GM23248 (cell line): Measurements from ENCODE around the gene ANKFN1. TPM values are rescaled to one million over a fixed set of nuclear protein-coding genes. Genes with fewer than 3 reads are reported as not detected.

Source experiments
- DNase-seq: peaks from one replicate; pipeline ENCODE4 v3.0.0-alpha.2; 2015
- H2AFZ ChIP-seq: fragments of 200-600 bp; sonication (generic); 2 replicates; pipeline ENCODE4 v1.6.1; 2016; ENCODE audit warnings: antibody characterized with exemption
- H3F3A ChIP-seq: fragments of 200-600 bp; sonication (generic); 2 replicates; pipeline ENCODE4 v1.6.1; 2016; ENCODE audit warnings: mild to moderate bottlenecking, antibody characterized with exemption, mixed run types; ENCODE audit not compliant: insufficient read depth
- H3K27ac ChIP-seq: fragments of 200-600 bp; sonication (generic); 2 replicates; pipeline ENCODE4 v1.5.1; 2016; ENCODE audit warnings: mild to moderate bottlenecking
- H3K27me3 ChIP-seq: fragments of 200-600 bp; sonication (generic); replicated peaks from 2 replicates; pipeline ENCODE4 v1.6.1; 2016; ENCODE audit warnings: mild to moderate bottlenecking; ENCODE audit not compliant: insufficient read depth
- H3K36me3 ChIP-seq: fragments of 200-600 bp; sonication (generic); 2 replicates; pipeline ENCODE4 v1.6.1; 2016; ENCODE audit warnings: low read depth, mild to moderate bottlenecking
- H3K4me1 ChIP-seq: fragments of 200-600 bp; sonication (generic); 2 replicates; pipeline ENCODE4 v1.6.1; 2016; ENCODE audit warnings: mild to moderate bottlenecking; ENCODE audit not compliant: insufficient read depth
- H3K4me2 ChIP-seq: fragments of 200-600 bp; sonication (generic); one replicate; pipeline ENCODE4 v1.6.1; 2016; ENCODE audit warnings: mild to moderate bottlenecking; ENCODE audit not compliant: unreplicated experiment
- H3K4me3 ChIP-seq: fragments of 200-600 bp; sonication (generic); 2 replicates; pipeline ENCODE4 v1.5.1; 2016; ENCODE audit warnings: mild to moderate bottlenecking
- H3K79me2 ChIP-seq: fragments of 200-600 bp; sonication (generic); 2 replicates; pipeline ENCODE4 v1.6.1; 2016; ENCODE audit warnings: mild to moderate bottlenecking; ENCODE audit not compliant: insufficient read depth
- H3K9ac ChIP-seq: fragments of 200-600 bp; sonication (generic); 2 replicates; pipeline ENCODE4 v1.6.1; 2016; ENCODE audit warnings: mild to moderate bottlenecking
- H3K9me2 ChIP-seq: fragments of 200-600 bp; sonication (generic); 2 replicates; pipeline ENCODE4 v1.6.1; 2016; ENCODE audit warnings: mixed run types, mild to moderate bottlenecking, moderate library complexity; ENCODE audit not compliant: insufficient read depth
- H3K9me3 ChIP-seq: fragments of 200-600 bp; sonication (generic); one replicate; pipeline ENCODE4 v1.6.1; 2017; ENCODE audit warnings: low read depth
- H4K20me1 ChIP-seq: fragments of 200-600 bp; sonication (generic); 2 replicates; pipeline ENCODE4 v1.6.0; 2016; ENCODE audit not compliant: insufficient read depth
- EZH2 ChIP-seq: fragments of 200-600 bp; sonication (generic); IDR thresholded peaks from 2 replicates; pipeline ENCODE4 v1.6.1; 2018; ENCODE audit warnings: antibody characterized with exemption, mild to moderate bottlenecking; ENCODE audit not compliant: insufficient read depth, poor library complexity, severe bottlenecking
- EZH2phosphoT487 ChIP-seq: fragments of 200-600 bp; sonication (generic); IDR thresholded peaks from 2 replicates; pipeline ENCODE4 v1.6.1; 2018; ENCODE audit warnings: antibody characterized with exemption, moderate library complexity, mild to moderate bottlenecking, low read depth; ENCODE audit not compliant: insufficient read depth
- WGBS, 2 experiments: methylation state at CpG; one replicate each; pipeline ENCODE4 v1.1.6; 2015 to 2017; ENCODE audit warnings: low lambda C conversion rate in 2 of 2, low coverage in 1 of 2; ENCODE audit errors: missing lambda C conversion rate in 2 of 2; 5-methylcytosine and 5-hydroxymethylcytosine counted together
- in situ Hi-C: fragments of 300-500 bp; cut with MboI; formaldehyde crosslinking; loops from 2 replicates; pipeline ENCODE4 v1.15.0; 2020
- polyA plus RNA-seq: library from polyadenylated mRNA; unstranded; fragments of >200 nt; fragmentation: Nextera tagmentation; extraction: Ambion mirVana; gene quantifications from 2 replicates; pipeline ENCODE4 v1.2.1, GENCODE V29; 2016
- total RNA-seq: library from RNA; depleted of rRNA; stranded (reverse); fragments of >200 nt; shearing (Covaris generic); gene quantifications from 2 replicates; pipeline ENCODE4 v1.2.3, GENCODE V29; 2014

Gene ANKFN1
- total and polyA plus RNA-seq, 2 experiments from 2014 or later, result 0.54 to 0.64 TPM

DNA sequence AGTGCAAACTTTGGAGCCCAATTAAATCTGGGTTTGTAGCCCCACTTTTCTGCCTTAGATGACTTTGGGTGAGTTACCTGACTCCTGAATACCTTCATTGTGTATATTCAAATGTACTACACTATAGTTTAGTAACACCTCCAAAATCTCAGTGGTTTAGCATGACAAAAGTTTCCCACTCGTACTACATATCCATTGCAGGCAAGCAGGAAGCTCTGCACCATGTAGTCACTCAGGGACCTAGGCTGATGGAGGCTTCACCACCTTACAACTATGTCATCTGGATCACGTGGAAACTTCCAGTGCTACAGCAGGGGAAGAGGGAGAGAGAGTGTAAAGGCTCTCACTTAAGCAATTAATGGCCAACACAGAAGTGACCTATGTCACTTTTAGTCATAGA, 14.2 kb downstream of the ANKFN1 start:
- H3K4me2 ChIP-seq, result no peak overlapping the region
- in situ Hi-C loops, result no loop called here
- H2AFZ ChIP-seq, result no peak overlapping the region
- no peaks in the 10 kb centered on the region for H4K20me1 ChIP-seq
- H3K36me3 ChIP-seq, result no peaks in the 10 kb centered on the region
- H3F3A ChIP-seq, result peaks cover 53% of the 10 kb centered on the region
- DNase-seq, result no peak
- no peak overlapping the region for H3K4me3 ChIP-seq
- peaks cover 58% of the 10 kb centered on the region for H3K4me1 ChIP-seq
- no peaks in the 10 kb centered on the region for H3K79me2 ChIP-seq
- TF ChIP-seq EZH2, result no peak
- no peak for TF ChIP-seq EZH2phosphoT487
- H3K27ac ChIP-seq, result no peak overlapping the region
- no peak overlapping the region for H3K9ac ChIP-seq
- WGBS, 2 experiments, result 43 to 61% methylated on average over 2 of the region's 2 CpGs
- H3K27me3 ChIP-seq, result no peaks in the 10 kb centered on the region
- no peaks in the 10 kb centered on the region for H3K9me3 ChIP-seq
- 0 out of 2 replicates have a peak, but pooled peaks cover 6% of the 10 kb centered on the region for H3K9me2 ChIP-seq

DNA sequence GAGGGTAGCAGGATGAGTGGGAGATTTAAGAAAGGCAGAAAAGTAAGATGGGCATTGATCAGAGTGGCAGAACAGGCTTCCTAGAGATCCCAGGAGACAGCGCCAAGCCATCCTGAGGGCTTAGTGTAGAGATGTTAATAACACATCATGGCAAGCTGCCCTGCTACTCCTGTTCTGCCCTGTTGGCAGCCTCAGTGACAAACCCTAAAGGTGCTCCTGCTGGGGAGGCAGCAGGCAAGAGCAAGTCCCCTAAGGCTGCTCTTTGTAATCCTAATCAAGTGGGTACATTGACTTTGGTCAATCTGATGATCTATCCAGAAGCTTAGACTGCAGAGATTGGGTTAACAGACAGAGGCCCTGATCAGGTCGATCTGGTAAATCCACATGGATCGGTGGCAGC, 16.3 kb downstream of the ANKFN1 start:
- TF ChIP-seq EZH2 (no peak), EZH2phosphoT487 (no peak)
- no peak overlapping the region for H2AFZ ChIP-seq
- H3K4me1 ChIP-seq, result peaks cover 56% of the 10 kb centered on the region
- H3K4me2 ChIP-seq, result no peak overlapping the region
- peaks cover 38% of the 10 kb centered on the region for H3F3A ChIP-seq
- H3K4me3 ChIP-seq, result no peak overlapping the region
- H3K9me2 ChIP-seq, result 0 out of 2 replicates have a peak, but pooled peaks cover 6% of the 10 kb centered on the region
- H3K9ac ChIP-seq, result no peak overlapping the region
- in situ Hi-C loops, result no loop called here
- DNase-seq, result no peak
- WGBS, 2 experiments, result 67 to 81% methylated on average over 3 of the region's 3 CpGs
- H3K27me3 ChIP-seq, result no peaks in the 10 kb centered on the region
- H3K36me3 ChIP-seq, result no peaks in the 10 kb centered on the region
- no peaks in the 10 kb centered on the region for H4K20me1 ChIP-seq
- H3K79me2 ChIP-seq, result no peaks in the 10 kb centered on the region
- no peaks in the 10 kb centered on the region for H3K9me3 ChIP-seq
- no peak overlapping the region for H3K27ac ChIP-seq

GRCh38 chr17:56171186-56171959, 18.1 kb downstream of the ANKFN1 start:
- no peak overlapping the region for H3K9ac ChIP-seq
- peaks cover 51% of the 10 kb centered on the region for H3K4me1 ChIP-seq
- peak overlapping the region; percentile 53 for H3K27ac ChIP-seq
- no peak overlapping the region for H3K4me2 ChIP-seq
- 20 to 24% methylated on average over 4 of the region's 4 CpGs for WGBS, 2 experiments
- 0 out of 2 replicates have a peak, but pooled peaks cover 4% of the 10 kb centered on the region for H3K9me2 ChIP-seq
- in situ Hi-C loops, result no loop called here
- TF ChIP-seq EZH2phosphoT487, result no peak
- no peak for TF ChIP-seq EZH2
- peaks cover 21% of the 10 kb centered on the region for H3F3A ChIP-seq
- H3K9me3 ChIP-seq, result no peaks in the 10 kb centered on the region
- peak; percentile 49 for DNase-seq
- H3K4me3 ChIP-seq, result no peak overlapping the region
- 0 out of 2 replicates have a peak overlapping the region, but pooled peaks have one; percentile 17 for H2AFZ ChIP-seq
- H4K20me1 ChIP-seq, result no peaks in the 10 kb centered on the region
- no peaks in the 10 kb centered on the region for H3K79me2 ChIP-seq
- H3K27me3 ChIP-seq, result no peaks in the 10 kb centered on the region
- H3K36me3 ChIP-seq, result no peaks in the 10 kb centered on the region

DNA sequence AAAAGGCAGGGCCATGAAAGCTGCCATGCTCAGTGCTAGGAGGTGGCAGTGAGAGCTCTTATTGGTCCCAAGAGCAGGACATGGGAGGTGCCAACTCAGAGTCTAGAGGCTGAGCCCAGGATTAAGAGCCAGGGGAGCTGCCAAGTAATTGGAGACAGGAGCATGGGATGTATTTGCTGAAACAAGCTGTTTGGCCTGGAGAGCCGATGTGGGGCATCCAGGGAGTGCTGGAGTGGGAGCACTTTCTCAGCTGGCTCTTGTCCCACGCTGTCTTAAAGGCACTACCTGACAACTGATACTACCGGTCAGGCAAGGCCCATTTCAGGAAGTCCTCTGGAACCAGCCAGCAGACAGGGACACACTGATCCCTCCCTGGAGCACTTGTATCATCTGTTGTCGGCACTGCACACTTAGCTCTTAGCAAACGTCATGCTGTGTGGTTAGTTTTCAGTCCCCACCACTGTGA, 19.3 kb downstream of the ANKFN1 start:
- Histone ChIP-seq H3K27ac (peak overlapping the region; percentile 10; the same call in 1 of the 2 replicates), H2AFZ (peak overlapping the region; percentile 18; the same call in 1 of the 2 replicates), H3K27me3 (no peaks in the 10 kb centered on the region), H3K9ac (no peak overlapping the region), H3K4me1 (peaks cover 61% of the 10 kb centered on the region), H3K79me2 (no peaks in the 10 kb centered on the region), H3K9me3 (no peaks in the 10 kb centered on the region), H3F3A (peaks cover 21% of the 10 kb centered on the region), H3K4me2 (no peak overlapping the region), H3K36me3 (no peaks in the 10 kb centered on the region), H3K9me2 (no peaks in the 10 kb centered on the region), H4K20me1 (no peaks in the 10 kb centered on the region), H3K4me3 (no peak overlapping the region)
- in situ Hi-C loops, result no loop called here
- DNase-seq, result peak; percentile 42
- no peak for TF ChIP-seq EZH2
- no peak for TF ChIP-seq EZH2phosphoT487
- 11% methylated on average over 5 of the region's 5 CpGs for WGBS, 2 experiments
